Panc1 (cell line): Measurements from ENCODE around the gene USP33.

Source experiments
- POLR2AphosphoS5 ChIP-seq: IDR thresholded peaks from 2 replicates; pipeline ENCODE4 v1.6.1; 2012; ENCODE audit warnings: mild to moderate bottlenecking, low read depth, low read length, moderate library complexity
- SIN3A ChIP-seq: IDR thresholded peaks from 2 replicates; pipeline ENCODE4 v1.6.1; 2012; ENCODE audit warnings: low read depth, mild to moderate bottlenecking, low read length, moderate library complexity, borderline replicate concordance; ENCODE audit not compliant: insufficient read depth

DNA sequence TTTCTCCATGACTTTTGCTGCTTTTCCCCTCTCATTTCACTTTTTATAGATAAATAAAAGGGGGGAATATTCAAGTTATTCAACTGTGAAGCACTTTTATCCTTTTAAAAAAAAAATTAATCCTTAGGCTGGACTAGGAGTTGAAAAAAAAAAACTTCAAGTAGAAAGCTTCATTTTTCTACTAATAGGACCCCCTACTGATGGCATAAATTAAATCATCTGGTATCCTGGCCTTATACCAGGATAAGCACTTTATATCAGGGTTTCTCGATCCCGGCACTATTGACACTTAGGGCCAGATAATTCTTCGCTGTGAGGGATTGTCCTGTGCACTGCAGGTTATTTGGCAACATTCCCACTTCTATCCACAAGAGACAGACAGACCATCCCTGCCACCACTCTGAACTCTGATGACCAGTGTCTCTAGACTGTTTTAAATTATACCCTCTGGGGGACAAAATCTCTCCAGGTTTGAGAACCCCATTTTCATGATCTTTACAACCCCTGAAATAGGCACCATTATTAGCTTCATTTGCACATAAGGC lies 17.6 kb downstream of the USP33 start:
- TF ChIP-seq POLR2AphosphoS5: no peak
- no peak for TF ChIP-seq SIN3A
